HEK293T (cell line): ENCODE results near the gene ALCAM.

Experiments used
- CTCF ChIA-PET: fragments of 350-600 bp; formaldehyde crosslinking; extraction: SDS; loops from one replicate; lab custom pipeline; 2021; ENCODE audit warnings: antibody characterized with exemption, inconsistent platforms; lab: Yijun Ruan, JAX
- POLR2A ChIA-PET: fragments of 350-600 bp; formaldehyde crosslinking; extraction: SDS; loops from one replicate; lab custom pipeline; 2020; ENCODE audit warnings: antibody characterized with exemption, inconsistent platforms; lab: Yijun Ruan, JAX
- DNase-seq: peaks from one replicate; pipeline ENCODE4 v3.0.0; 2012; ENCODE audit warnings: mixed read lengths; ENCODE audit errors: extremely low spot score
- ARNT ChIP-seq: fragments of 450-650 bp; IDR thresholded peaks from 2 replicates; pipeline ENCODE4 v1.6.1; 2017; ENCODE audit warnings: mild to moderate bottlenecking
- BHLHE40 ChIP-seq: fragments of 450-650 bp; IDR thresholded peaks from 2 replicates; pipeline ENCODE4 v1.6.1; 2016; ENCODE audit warnings: mild to moderate bottlenecking, moderate library complexity, borderline replicate concordance
- CTBP1 ChIP-seq: fragments of 450-650 bp; IDR thresholded peaks from 2 replicates; pipeline ENCODE4 v1.6.1; 2016; ENCODE audit warnings: borderline replicate concordance
- ELF4 ChIP-seq: fragments of 450-650 bp; IDR thresholded peaks from 2 replicates; pipeline ENCODE4 v1.6.1; 2017; ENCODE audit warnings: antibody characterized with exemption
- FOXA1 ChIP-seq: fragments of 450-650 bp; IDR thresholded peaks from 2 replicates; pipeline ENCODE4 v1.6.1; 2016; ENCODE audit warnings: mild to moderate bottlenecking
- FOXK2 ChIP-seq: fragments of 450-650 bp; IDR thresholded peaks from 2 replicates; pipeline ENCODE4 v1.6.1; 2016; ENCODE audit warnings: mild to moderate bottlenecking
- FOXM1 ChIP-seq: fragments of 450-650 bp; IDR thresholded peaks from 2 replicates; pipeline ENCODE4 v1.6.1; 2017; ENCODE audit warnings: mild to moderate bottlenecking, borderline replicate concordance
- HDGF ChIP-seq: fragments of 450-650 bp; IDR thresholded peaks from 2 replicates; pipeline ENCODE4 v1.6.1; 2017; ENCODE audit warnings: antibody characterized with exemption, borderline replicate concordance
- L3MBTL2 ChIP-seq: fragments of 450-650 bp; conservative IDR thresholded peaks from 2 replicates; pipeline ENCODE4 v1.6.1; 2016; ENCODE audit warnings: mild to moderate bottlenecking
- LEF1 ChIP-seq: fragments of 450-650 bp; IDR thresholded peaks from 2 replicates; pipeline ENCODE4 v1.6.1; 2017; ENCODE audit warnings: mild to moderate bottlenecking, borderline replicate concordance
- NFRKB ChIP-seq: fragments of 450-650 bp; IDR thresholded peaks from 2 replicates; pipeline ENCODE4 v1.6.1; 2016; ENCODE audit warnings: mild to moderate bottlenecking, moderate library complexity
- PKNOX1 ChIP-seq: fragments of 450-650 bp; IDR thresholded peaks from 2 replicates; pipeline ENCODE4 v1.6.1; 2016
- SP1 ChIP-seq: fragments of 450-650 bp; IDR thresholded peaks from 2 replicates; pipeline ENCODE4 v1.6.1; 2017
- SUZ12 ChIP-seq: fragments of 450-650 bp; IDR thresholded peaks from 2 replicates; pipeline ENCODE4 v1.6.1; 2016; ENCODE audit warnings: mild to moderate bottlenecking
- TARDBP ChIP-seq: fragments of 450-650 bp; IDR thresholded peaks from 2 replicates; pipeline ENCODE4 v1.6.1; 2016
- ZNF384 ChIP-seq: fragments of 450-650 bp; IDR thresholded peaks from 2 replicates; pipeline ENCODE4 v1.6.1; 2016

The ALCAM gene

DNA sequence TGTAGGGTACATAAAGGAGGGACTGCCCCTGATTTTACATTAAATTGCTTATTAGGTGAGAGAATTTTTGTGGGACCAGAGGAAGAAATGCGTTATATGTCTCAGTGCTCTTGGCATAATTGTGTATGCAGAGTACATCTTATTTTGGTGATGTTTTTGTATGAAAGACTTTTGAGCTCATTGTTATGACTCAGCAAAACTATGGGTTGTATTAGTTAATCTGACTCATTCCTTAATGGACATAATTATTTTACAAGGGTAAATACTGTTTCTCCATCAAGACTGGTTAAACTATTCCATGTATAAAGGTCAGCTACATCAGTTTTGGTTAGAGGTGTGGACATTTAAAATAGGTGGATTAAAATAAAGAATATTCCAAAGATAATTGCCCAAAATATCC, 156.8 kb downstream of the ALCAM start:
- no peak for TF ChIP-seq ELF4
- TF ChIP-seq ZNF384: no peak
- CTCF ChIA-PET: interaction anchor here (0.6 kb wide), 1 partner anchor 1194 kb away, joined by 4 read pairs; no protein-coding TSS in a partner anchor
- POLR2A ChIA-PET: no interaction called here
- no peak for DNase-seq

DNA sequence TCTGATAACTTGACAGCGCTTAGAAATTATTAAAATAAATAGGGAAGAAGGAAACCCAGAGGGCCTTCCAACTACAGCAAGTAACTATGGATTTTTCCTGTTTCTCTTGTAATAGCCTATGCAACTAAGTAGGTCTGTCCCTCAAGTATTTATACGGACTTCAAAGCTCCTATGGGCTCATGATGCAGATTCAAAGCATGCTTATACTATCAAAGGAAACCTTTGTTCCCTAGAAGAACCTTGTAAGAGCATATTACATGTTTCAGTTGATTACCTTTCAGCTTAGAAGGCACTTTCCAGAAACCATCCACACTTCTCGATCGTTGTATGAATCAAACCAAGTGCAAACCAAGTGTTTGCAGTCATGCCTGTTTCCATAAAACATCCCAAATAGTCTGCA, 158.8 kb downstream of the ALCAM start:
- TF ChIP-seq ZNF384: no peak
- TF ChIP-seq SUZ12: no peak
- TF ChIP-seq ELF4: no peak
- TF ChIP-seq HDGF: no peak
- no peak for TF ChIP-seq LEF1
- ChIA-PET POLR2A (no interaction called here), CTCF (interaction anchor here (0.5 kb wide), 1 partner anchor 1772 kb away, joined by 3 read pairs; no protein-coding TSS in a partner anchor)
- DNase-seq: no peak

DNA sequence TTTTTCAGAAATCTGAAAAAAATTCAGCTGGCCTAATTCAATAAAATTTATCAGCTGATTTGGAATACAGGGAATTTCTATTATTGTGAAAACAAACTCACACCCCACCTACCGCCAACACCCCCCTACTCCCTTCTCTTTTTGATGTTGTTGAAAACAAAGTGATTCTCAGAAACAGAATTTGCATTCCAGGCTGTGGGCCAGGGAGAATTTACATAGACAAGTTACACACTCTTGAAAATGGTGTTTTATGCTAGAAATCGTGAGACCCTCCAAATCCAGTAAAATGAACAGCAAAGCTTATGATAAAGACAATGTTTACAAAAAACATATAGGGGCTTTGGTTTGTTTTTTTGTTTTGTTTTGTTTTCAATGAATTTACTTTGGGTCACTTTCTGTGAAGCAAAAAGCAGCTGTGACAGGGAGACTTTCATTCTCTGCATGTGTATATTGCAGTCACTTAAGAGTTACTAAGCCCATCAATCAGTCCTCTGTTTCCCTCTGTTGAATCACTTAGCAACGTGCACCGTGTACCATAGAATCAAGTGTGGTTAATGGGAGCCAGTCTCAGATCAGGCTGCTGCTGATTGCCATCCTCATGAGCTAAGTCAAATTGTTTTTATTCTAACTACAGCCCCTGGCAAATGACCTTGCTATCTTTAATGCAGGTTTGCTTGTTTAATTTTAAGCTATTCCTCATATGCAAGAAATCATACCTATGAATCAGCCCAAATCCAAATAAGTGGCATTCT, 159.8 kb downstream of the ALCAM start:
- POLR2A ChIA-PET: no interaction called here
- TF ChIP-seq FOXA1 (no peak), SP1 (no peak), PKNOX1 (peak; percentile 65), FOXM1 (no peak), LEF1 (no peak), FOXK2 (no peak), NFRKB (no peak)
- CTCF ChIA-PET: no interaction called here
- no peak for DNase-seq

GRCh38 chr3:105527535-105527934, 160.8 kb downstream of the ALCAM start:
- peak; percentile 18 for DNase-seq
- ChIA-PET CTCF (interaction anchor here (1.7 kb wide), 1 partner anchor 8 kb away, joined by 6 read pairs; no protein-coding TSS in a partner anchor), POLR2A (interaction anchor here (1.1 kb wide), 1 partner anchor 79 kb away, joined by 3 read pairs; no protein-coding TSS in a partner anchor)
- no peak for TF ChIP-seq FOXA1
- no peak for TF ChIP-seq PKNOX1
- no peak for TF ChIP-seq L3MBTL2
- no peak for TF ChIP-seq HDGF
- TF ChIP-seq ELF4: no peak
- TF ChIP-seq ZNF384: no peak
- TF ChIP-seq TARDBP: no peak
- TF ChIP-seq SUZ12: no peak
- no peak for TF ChIP-seq FOXM1
- no peak for TF ChIP-seq LEF1
- TF ChIP-seq NFRKB: no peak
- no peak for TF ChIP-seq CTBP1
- no peak for TF ChIP-seq FOXK2
- TF ChIP-seq ARNT: no peak
- TF ChIP-seq BHLHE40: no peak
- no peak for TF ChIP-seq SP1

DNA sequence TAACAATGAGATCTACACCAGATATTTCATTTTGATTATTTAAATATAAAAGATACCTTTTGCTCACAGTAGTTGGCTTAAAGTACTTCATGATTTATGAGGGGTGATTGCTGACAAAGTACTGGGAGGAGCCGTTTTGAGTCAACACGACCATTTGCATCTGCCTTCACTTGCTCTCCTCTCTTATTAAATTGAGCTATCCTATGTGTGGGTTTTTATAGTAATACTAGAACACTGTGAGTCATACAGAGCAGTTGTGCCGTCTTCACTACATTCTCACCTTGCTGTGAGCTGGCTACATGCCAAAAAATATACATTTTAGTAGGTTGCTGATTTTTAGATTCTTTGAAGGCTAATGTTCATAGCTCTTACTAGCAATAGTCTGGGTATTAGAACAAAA, 161.2 kb downstream of the ALCAM start:
- peak; percentile 38 for DNase-seq
- peak; percentile 54; the same call in 1 of the 2 replicates for TF ChIP-seq CTBP1
- TF ChIP-seq ARNT: no peak
- TF ChIP-seq HDGF: no peak
- peak; percentile 90 for TF ChIP-seq PKNOX1
- no peak for TF ChIP-seq FOXM1
- ChIA-PET CTCF (interaction anchor here (0.6 to 1.7 kb wide), 2 partner anchors 9 to 929 kb away, joined by 3 to 6 read pairs; no protein-coding TSS in a partner anchor), POLR2A (interaction anchor here (1.1 kb wide), 1 partner anchor 80 kb away, joined by 3 read pairs; no protein-coding TSS in a partner anchor)

DNA sequence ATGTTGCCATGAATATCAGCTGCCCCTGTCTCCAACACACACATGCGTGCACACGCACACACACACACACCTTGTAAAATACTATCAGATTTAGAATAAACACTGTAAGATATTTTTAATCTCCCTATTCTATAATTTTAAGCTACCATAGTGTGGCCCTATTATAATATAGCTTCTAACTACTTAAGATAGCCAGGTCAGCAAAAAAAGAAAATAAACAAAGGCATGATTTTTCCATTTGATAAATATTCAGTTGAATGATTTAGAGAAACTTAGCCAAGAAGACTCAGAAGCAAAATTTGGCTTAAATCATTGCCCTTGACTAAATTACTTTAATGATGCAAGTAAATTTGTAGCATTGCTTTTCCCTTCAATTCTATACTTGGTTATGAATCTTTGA, 162.2 kb downstream of the ALCAM start:
- TF ChIP-seq ELF4 (no peak), TARDBP (no peak), LEF1 (no peak), FOXM1 (no peak), ARNT (no peak), L3MBTL2 (no peak), SP1 (no peak), BHLHE40 (no peak), CTBP1 (no peak), ZNF384 (no peak), FOXK2 (no peak), FOXA1 (no peak)
- ChIA-PET POLR2A (no interaction called here), CTCF (interaction anchor here (1.7 kb wide), 1 partner anchor 10 kb away, joined by 6 read pairs; no protein-coding TSS in a partner anchor)
- no peak for DNase-seq

- no peak for DNase-seq
- ChIA-PET POLR2A (no interaction called here), CTCF (no interaction called here)
- TF ChIP-seq SUZ12 (no peak), L3MBTL2 (no peak), PKNOX1 (no peak), TARDBP (no peak), LEF1 (no peak), NFRKB (no peak), FOXA1 (no peak), FOXK2 (no peak), ZNF384 (no peak), ELF4 (no peak), CTBP1 (no peak), BHLHE40 (no peak), ARNT (no peak)
Measured at GRCh38 chr3:105529456-105529855, 162.7 kb downstream of the ALCAM start.
